Activated CD4-positive, alpha-beta T cell treated with anti-CD3 and anti-CD28 coated beads, Interleukin-2, amount 50 U/mL, for 16 hours (primary cell): Measurements from ENCODE around the gene CD9.
"Not testable (repeated sequence)": the region's sequence is repeated elsewhere in the genome, so short reads cannot be mapped to it uniquely, and the experiment has no call there.

Source experiments
- DNase-seq: peaks from one replicate; pipeline ENCODE4 v3.0.0-alpha.2; 2020

Gene CD9

DNA sequence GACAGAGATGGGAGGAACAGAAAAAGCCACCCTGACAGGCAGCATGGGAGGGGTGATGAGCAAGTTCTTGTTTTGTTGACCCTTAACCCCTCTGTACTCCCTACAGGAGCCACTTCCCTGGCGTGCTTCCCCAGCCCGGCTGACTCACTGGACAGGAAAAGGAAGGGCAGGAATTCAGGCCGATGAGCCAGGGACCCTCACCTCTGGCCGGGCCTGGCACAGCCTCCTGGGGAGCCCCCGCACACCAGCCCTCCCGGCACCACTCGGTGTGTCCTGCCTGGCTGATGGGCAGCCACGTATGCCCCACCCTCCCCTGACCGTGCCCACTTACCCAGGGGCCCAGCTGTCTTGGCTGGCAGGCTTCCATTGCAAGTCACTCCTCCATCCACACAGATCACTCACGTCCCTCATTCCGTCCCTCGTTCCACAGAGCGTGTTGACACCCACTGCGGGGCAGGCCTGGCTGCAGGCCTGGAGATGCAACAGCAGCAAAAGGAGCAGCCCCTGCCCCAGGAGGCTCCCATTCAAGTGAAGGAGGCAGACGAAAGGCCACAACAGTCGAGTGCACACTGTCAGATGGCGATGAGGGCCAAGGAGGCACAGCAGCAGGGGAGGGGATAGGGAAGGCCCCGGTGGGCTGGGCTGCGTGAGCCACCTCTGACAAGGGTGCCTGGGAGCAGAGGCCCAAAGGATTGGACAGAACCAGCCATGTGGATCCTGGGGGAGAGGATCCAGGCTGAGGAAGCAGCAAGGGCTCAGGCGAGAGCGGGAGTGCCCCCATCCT lies 19.7 kb upstream of the CD9 start:
- no peak for DNase-seq

DNA sequence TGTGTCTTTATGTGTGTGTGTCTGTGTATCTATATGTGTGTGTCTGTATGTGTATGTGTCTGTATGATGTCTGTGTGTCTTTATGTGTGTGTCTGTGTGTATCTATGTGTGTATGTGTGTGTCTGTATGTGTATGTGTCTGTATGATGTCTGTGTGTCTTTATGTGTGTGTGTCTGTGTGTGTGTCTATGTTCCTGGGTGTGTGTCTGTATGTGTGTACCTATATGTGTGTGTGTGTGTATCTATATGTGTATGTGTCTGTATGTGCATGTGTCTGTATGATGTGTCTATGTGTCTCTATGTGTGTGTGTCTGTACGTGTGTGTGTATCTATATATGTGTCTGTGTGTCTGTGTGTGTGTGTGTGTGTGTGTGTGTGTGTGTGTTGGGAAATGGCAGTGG lies 19.0 kb upstream of the CD9 start:
- no peak for DNase-seq

DNA sequence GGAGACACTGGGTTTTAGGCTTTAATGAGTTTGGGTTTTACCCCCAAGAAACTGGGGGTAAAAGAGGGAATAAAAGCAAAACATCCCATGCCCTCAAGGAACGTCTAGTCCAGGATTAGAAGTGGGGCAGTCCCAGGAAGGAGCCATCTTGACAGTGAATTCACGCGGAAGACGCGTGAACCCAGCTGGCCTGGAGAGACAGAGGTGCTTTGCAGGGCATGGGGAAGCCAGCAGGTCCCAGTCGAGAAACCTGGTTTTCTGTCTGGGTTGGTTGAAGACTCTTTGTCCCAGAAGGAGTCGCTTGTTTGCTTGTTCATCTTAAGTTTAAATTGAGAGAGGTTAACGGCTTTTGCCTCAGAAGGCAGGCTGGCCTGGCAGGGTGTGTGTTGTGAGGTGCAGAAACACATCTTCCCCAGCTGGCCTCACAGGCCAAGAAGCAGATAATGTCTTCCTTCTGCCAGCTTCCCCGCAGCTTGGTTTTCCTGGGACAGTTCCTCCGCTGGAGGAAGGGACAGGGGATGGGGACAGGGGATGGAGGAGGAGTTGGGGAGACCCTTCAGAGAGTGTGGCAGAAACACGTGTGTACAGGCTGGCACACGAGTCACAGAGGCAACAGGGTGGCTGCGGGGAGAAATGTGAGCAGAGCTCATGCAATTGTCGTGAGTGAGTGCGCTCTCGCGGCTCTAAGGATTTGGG lies 18.5 kb upstream of the CD9 start:
- no peak for DNase-seq

DNA sequence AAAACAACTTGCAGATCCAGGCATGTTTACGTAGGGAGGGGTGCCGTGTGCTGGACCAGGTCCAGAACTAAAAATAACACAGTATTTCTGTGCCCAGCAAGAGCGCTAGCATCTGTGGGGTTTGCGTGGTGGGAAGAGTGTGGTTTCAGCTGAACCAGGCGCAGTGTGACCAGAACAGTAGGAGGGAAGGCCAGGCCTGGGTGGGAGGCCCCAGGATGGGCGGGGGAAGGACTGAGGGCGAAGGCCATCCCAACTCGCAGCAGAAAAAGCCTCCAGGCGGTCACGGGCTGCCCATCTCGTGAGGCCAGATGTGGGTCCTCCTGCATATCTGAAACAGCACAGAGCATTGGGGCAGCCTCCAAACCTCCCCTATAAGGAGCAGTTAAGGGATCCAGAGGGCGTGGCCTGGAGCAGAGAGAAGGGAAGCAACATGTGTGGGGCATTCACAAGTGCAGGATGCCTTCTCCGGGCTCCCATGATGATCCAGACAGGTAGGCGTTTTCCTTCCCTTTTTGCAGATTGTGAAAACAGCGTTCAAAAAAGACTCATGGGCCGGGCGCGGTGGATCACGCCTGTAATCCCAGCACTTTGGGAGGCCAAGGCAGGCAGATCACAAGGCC lies 17.8 kb upstream of the CD9 start:
- DNase-seq = no peak

DNA sequence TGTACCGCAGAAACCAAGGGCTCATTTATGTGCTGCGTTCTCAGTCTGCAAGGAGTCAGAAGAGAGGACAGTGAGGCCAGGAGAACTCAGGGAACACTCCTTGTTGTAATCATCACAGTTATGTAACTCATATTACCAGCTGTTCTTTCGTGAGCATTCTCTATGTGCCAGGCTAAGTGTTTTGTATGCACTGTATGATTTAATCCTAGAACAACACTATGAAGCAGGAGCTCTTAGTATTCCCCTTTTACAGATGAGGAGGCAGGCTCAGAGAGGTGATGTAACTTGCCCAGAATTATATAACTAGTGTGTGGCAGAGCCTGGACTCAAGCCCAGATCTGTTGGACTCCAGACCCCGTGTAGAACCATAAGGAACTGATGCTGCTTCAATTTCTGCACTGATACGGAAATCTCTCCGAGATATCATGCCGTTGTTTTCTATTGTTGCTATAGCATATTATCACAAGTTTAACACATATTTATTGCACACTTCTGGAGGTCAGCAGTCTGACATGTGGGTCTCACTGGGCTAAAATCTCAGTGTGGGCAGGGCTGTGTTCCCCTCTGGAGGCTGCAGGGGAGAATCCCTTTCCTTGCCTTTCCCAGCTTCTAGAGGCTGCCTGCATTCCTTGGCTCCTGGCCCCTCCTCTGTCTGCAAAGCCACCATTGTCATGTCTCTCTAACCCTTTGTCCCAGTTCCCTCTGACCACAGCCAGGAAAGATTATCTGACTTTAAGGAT lies 16.3 kb upstream of the CD9 start:
- no peak for DNase-seq

DNA sequence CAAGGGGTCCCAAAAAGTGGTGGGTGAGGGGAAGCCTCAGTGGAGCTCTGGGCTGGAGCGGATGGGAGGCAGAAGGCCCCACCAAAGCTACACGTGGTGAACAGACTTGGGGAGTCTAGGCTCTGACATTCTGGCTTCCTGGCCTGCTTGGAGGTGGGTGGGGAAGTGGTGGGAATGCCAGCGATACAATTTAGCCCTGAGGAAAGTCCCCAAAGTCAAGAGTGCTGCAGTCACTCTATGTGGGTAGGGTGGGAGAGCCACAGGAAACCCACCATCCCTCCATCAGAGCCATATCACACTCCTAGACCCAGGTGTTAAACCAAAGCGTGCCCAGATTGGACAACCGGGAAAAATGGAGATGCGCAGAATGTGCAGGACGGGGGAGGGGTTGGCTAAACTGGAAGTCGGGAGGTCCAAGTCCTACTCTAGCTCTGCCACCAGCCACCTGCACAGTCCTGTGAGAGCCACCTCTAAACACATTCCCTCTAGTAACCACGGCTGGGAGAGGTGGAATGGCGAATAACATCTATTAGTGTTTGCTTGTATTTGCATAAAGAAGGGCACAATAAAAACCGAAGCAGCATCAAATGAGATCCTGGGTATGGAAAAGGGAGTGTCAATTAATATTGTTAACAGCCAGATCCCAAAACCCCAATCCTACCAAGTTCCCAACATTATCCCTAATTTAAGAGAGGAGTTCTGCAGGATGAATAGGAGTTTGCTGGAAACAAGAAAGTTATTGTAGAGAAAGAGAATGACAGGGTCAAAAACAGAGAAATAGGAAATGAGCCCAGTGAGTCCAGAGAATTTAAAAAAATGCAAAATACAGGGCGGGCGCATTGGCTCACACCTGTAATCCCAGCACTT lies 14.0 kb upstream of the CD9 start:
- DNase-seq = no peak

DNA sequence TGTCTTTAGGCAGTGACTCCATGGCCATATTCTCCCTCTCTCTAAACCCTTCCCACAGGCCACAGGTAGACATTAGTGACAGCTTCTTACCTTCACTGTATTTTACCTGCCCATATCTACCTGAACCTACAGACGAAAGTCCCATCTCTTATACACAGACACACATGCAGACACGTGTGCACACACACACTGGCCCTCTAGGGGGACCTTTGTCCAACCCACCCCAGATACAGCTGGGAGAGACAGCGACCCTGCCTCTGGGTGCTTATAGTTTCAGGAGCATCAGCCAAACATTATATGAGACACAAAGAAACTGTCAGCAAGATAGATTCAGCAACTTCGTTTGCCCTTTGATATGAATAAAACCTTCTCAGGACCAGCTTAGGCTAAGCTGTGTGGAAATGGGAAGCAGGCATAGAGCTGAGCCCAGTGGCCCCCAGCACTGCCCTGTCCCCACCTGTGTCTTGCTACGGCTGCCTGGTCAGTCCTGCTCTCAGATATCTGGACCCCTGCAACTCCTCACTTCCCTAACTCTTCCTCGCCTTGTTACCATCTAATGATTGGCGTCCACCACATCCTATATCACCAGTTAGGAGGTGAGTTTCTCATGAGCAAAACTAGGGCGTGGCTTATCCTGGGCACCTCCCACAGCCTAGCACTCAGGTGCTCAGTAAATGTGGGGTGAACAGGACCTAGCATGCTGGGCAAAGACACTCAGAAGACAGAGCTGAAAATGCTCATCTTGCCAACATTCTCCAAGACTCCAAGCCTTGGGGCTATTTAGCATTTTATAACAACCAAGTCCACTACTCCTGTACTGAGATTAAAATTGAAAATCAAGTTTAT lies 12.0 kb upstream of the CD9 start:
- DNase-seq = no peak

DNA sequence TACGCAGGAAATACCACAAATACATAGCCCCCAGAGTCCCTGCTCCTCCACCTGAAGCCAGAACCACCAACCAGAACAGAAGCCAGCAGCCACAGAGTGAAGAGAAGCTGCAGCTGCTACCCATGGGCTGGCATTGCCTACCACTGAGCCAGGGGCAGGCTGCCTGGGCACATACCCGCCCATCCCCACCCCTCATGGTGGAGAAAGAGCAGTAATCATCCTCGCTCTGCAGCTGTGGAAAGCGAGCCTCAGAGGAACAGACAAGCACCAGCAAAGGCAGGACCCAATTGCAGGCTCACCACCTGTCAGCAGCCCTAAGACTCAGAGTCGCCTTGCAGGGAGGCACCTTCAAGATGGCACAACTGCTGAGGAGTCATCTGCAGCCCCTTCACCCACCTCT lies 11.2 kb upstream of the CD9 start:
- no peak for DNase-seq

DNA sequence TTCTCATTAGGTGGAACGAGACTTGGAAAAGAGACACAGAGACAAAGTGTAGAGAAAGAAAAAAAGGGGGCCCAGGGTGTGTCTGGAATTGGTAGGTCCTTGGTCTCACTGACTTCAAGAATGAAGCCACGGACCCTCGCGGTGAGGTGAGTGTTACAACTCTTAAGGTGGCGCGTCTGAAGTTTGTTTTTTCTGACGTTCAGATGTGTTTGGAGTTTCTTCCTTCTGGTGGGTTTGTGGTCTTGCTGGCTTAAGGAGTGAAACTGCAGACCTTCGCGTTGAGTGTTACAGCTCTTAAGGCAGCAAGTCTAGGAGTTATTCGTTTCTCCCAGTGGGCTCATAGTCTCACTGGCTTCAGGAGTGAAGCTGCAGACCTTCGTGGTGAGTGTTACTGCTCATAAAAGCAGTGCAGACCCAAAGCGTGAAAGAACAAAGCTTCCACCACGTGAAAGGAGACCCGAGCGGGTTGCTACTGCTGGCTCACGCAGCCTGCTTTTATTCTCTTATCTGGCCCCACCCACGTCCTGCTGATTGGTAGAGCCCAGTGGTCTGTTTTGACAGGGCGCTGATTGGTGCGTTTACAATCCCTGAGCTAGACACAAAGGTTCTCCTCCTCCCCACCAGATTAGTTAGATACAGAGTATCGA lies 10.1 kb upstream of the CD9 start:
- not testable (repeated sequence) for DNase-seq

DNA sequence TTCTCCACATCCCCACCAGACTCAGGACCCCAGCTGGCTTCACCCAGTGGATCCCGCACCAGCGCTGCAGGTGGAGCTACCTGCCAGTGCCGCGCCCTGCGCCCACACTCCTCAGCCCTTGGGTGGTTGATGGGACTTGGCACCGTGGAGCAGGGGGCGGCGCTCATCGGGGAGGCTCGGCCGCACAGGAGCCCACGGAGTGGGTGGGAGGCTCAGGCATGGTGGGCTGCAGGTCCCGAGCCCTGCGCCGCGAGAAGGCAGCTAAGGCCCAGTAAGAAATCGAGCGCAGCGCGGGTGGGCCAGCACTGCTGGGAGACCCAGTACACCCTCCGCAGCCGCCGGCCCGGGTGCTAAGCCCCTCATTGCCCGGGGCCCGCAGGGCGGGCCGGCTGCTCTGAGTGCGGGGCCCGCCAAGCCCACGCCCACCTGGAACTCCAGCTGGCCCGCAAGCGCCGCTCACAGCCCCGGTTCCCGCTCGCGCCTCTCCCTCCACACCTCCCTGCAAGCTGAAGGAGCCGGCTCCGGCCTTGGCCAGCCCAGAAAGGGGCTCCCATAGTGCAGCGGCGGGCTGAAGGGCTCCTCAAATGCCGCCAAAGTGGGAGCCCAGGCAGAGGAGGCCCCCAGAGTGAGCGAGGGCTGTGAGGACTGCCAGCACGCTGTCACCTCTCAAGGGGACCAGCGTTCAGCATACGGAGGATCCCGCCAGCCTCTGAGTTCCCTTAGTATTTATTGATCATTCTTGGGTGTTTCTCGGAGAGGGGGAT lies 9.3 kb upstream of the CD9 start:
- not testable (repeated sequence) for DNase-seq

DNA sequence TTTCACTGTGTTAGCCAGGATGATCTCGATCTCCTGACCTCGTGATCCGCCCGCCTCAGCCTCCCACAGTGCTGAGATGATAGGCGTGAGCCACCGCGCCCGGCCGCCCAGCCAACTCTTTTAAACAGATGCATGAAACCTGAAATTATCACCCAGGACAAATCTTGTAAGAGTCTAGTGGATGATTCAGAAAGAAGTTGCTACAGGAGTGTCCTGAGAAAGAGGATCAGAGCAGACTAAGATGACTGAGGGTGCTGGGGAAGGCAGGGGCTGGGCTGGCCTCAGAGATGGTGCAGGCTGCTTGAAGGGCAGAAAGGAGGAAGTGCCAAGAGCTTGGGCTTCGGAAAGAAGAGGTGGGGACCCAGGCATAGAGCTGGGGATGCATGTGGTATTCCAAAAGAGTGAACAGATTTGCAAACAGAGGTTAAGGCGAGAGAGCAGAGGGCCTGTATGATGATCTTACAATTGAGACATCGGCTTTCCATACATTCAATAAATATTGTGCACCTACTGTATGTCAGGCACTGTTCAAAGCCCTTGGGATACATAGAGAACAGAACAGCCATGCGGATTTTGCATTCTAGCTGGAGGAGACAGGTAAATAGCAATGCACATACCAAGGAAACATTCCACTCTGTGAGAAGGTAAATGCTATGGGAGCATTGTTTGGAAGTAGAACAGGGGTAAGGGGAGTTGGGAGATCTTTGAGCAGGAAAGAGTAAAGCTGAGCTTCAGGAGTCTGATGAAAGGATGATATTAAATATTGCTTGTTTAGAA lies 7.4 kb upstream of the CD9 start:
- DNase-seq = no peak

DNA sequence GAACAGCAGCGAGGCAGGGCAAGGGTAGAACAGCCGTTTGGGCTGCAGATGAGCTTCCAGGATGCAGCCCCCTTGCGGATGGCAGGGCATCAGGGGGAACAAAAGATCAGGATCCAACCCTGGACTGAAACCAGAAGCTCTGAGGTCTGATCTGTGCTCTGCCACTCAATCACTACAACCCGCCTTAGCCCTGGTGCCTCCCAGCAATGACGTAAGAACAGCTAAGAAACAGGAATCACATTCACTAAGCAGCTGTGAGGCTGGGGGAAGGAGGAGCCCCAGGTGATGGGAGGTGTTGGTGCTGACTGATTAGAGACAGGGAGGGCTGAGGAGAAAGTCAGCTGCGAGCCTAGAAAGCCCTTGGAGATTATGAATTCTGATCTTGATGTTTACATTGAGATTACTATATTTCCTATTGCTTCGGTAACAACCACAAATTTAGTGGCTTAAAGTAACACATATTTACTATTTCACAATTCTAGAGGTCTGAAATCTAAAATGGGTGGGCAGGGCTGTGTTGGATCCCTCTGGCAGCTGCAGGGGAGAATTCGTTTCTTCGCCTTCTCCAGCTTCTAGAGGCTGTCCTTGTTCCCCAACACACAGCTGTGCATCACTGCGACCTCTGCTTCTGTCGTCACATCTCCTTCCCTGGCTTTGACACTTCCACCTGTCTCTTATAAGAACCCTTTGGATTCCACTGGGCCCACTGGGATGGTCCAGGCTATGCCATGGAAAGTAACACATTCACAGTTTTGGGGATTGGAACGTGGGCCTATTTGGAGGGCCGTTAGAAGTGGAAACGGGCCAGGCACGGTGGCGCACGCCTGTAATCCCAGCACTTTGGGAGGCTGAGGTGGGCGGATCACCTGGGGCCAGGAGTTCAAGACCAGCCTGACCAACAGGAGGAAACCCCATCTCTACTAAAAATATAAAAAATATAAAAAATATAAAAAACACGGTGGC lies 6.1 kb upstream of the CD9 start:
- DNase-seq = no peak

DNA sequence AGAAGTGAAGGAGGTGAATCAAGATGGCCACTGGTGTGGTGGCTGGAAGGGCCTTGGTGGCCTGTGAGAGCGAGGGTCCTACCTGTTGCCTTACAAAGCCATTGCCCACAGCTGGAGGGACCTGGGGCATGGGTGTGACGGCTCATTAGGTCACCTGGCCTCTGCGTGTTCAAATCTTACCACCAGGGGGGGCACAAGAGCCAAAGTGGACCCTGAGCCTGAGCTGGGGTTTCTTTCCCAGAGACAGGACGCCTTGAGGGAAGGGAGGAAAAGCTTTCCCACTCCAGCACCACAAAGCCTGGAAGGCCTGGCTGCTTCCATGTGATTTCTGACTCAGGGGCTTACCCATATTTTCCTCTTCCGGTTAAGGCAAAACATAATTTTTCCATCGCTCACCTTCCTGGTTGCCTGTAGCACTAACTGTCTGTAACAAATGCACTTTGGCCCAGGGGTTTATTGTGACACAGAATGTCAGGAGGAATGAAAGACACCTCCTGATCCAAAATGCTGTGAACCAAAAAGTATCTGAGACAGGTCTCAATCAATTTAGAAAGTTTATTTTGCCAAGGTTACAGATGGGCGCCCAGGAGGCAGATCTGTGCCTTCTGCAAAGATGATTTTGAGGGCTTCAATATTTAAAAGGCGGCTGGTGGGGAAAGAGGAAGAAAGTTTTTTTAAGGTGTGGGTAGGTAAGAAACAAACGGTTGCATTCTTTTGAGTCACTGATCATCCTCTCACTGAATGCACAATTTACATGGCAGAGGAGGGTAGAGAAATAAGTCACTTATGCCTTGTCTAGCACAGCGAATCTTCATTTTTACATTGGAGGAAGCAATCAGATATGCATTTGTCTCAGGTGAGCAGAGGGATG lies 4.3 kb upstream of the CD9 start:
- peak; percentile 76 for DNase-seq

DNA sequence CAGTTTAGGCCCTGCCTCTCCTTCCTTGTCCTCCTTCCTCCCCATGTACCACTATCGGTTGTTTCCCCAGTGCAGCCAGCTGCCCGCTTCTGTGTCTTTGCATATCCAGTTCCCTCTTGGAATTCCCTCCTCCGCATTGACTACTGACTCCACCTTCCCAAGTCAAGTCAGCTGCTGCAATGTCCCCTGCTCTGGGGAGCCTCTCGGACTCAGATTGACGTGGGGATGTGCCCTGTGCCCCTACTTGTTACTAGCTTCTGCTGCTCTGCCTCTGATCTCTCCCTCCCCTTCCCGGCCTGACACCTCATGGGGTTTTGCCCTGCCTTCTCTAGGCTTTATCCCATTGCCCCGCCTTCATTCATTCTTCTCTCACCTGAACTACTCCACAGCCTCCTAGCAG lies 2.1 kb upstream of the CD9 start:
- no peak for DNase-seq

DNA sequence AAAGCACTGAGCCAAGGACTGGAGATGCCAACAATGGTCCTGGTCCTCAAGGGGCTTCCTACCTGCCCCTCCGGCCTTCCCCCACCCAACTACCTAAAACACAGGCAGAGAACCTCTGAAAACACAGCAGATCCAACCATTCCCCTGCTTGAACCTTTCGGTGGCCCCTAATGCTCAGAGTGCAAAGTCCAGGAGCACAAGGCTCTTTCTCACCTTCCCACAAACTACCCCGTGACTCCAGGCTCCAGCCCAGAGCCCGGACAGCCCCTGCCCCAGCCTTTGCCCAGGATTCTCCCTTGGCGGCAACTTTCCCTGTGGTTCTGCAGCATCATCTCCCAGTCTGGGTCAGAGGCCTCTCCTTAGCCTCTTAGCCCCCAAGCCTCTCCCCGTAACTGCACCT lies 1.6 kb upstream of the CD9 start:
- DNase-seq = no peak

DNA sequence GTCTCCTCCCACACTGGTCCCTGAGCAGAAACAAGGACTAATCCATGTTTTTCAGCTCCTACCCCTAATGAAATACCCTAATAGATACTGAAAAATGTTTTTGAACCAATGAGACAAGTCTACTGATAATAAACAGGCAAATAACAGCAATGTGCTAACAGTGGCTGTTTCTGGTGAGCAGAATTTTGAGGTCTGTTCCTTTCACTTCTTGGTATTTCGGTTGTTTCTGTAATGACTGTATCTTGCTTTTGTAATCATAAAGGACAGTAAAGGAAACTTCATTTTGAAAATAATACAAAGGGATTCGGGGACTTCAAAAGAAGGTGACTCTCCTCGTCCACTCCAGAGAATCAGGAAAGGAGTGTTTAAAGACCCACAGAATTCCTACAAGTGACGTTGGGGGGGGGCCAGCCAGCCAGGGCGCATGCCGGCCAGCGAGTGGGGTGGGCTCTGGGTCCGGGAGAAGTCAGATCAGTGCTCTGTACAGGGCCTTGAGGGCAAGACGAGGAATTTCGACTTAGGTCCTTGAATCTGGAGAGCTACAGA lies 1.1 kb upstream of the CD9 start:
- no peak for DNase-seq
